GOT3 (cell line): ENCODE results near the gene SPATA31D3.
"Not testable (repeated sequence)": the region's sequence is repeated elsewhere in the genome, so short reads cannot be mapped to it uniquely, and the experiment has no call there.

Source experiments
- DNase-seq: peaks from one replicate; lab custom pipeline; 2025; ENCODE audit warnings: mixed read lengths; lab: John Stamatoyannopoulos, UW

Gene SPATA31D3

GRCh38 chr9:81943393-81943792 is at the start of gene SPATA31D3:
Gene SPATA31D3, plus strand, starts transcription at chr9:81943500. Its CDS starts 86 bp downstream, at chr9:81943586.
- DNase-seq, result not testable (repeated sequence)

GRCh38 chr9:81893929-81894328 is 49.4 kb upstream of the SPATA31D3 start:
- DNase-seq, result no peak

GRCh38 chr9:81894891-81895290 is 48.4 kb upstream of the SPATA31D3 start:
- no peak for DNase-seq

GRCh38 chr9:81896070-81896469 is 47.2 kb upstream of the SPATA31D3 start:
- no peak for DNase-seq

GRCh38 chr9:81898851-81899250 is 44.4 kb upstream of the SPATA31D3 start:
- no peak for DNase-seq

GRCh38 chr9:81902196-81902595 is 41.1 kb upstream of the SPATA31D3 start:
- no peak for DNase-seq

- no peak for DNase-seq
Observed at GRCh38 chr9:81902626-81903025, 40.7 kb upstream of the SPATA31D3 start.

- DNase-seq, result no peak
Observed at GRCh38 chr9:81906671-81907070, 36.6 kb upstream of the SPATA31D3 start.

- no peak for DNase-seq
Observed at GRCh38 chr9:81912135-81912534, 31.2 kb upstream of the SPATA31D3 start.

GRCh38 chr9:81915801-81916505 is 27.3 kb upstream of the SPATA31D3 start:
- DNase-seq, result no peak

- not testable (repeated sequence) for DNase-seq
Observed at GRCh38 chr9:81918507-81918906, 24.8 kb upstream of the SPATA31D3 start.

GRCh38 chr9:81928305-81928704 is 15.0 kb upstream of the SPATA31D3 start, which contains the start of gene SPATA31D4:
Gene SPATA31D4, plus strand, starts transcription at chr9:81928428. Its CDS starts 86 bp downstream, at chr9:81928514.
- not testable (repeated sequence) for DNase-seq

- not testable (repeated sequence) for DNase-seq
Observed at GRCh38 chr9:81930147-81930546, 13.2 kb upstream of the SPATA31D3 start.

GRCh38 chr9:81933547-81933946 is 9.8 kb upstream of the SPATA31D3 start:
- DNase-seq, result not testable (repeated sequence)

- DNase-seq, result not testable (repeated sequence)
Observed at GRCh38 chr9:81948650-81949049, 5.3 kb downstream of the SPATA31D3 start.

GRCh38 chr9:81953096-81953495 is 9.8 kb downstream of the SPATA31D3 start:
- DNase-seq, result no peak

- no peak for DNase-seq
Observed at GRCh38 chr9:81955625-81956024, 12.3 kb downstream of the SPATA31D3 start.

- DNase-seq, result no peak
Observed at GRCh38 chr9:81964218-81965171, 21.2 kb downstream of the SPATA31D3 start.

GRCh38 chr9:81968026-81968425 is 24.7 kb downstream of the SPATA31D3 start:
- no peak for DNase-seq

GRCh38 chr9:81969971-81970370 is 26.7 kb downstream of the SPATA31D3 start:
- DNase-seq, result no peak

GRCh38 chr9:81971727-81972126 is 28.4 kb downstream of the SPATA31D3 start:
- no peak for DNase-seq

GRCh38 chr9:81974764-81975163 is 31.5 kb downstream of the SPATA31D3 start:
- DNase-seq, result no peak

- no peak for DNase-seq
Observed at GRCh38 chr9:81976351-81976750, 33.1 kb downstream of the SPATA31D3 start.
